Right lung (tissue), 5 donors: ENCODE results near the gene IMPDH1. TPM values are rescaled to one million over a fixed set of nuclear protein-coding genes. Genes with fewer than 3 reads are reported as not detected.

Experiments
- DNase-seq, 2 donors: peaks; one replicate each; pipeline ENCODE4 v3.0.0-alpha.2; 2013
- polyA plus RNA-seq, 5 donors: library from polyadenylated mRNA; unstranded; fragments of 120-200 nt; gene quantifications; one replicate each; pipeline versions ENCODE4 v1.2.1 to v1.2.3, GENCODE V29; 2013; ENCODE audit warnings: inconsistent platforms in 1 of 5, low replicate concordance in 1 of 5; ENCODE audit not compliant: insufficient read length in 5 of 5, insufficient read depth in 1 of 5

IMPDH1 gene
- polyA plus RNA-seq, 5 donors = 32.9 to 48.1 (median 37.4) TPM

GRCh38 chr7:128437426-128438332 is 27.9 kb upstream of the IMPDH1 start:
- no peak for DNase-seq

- DNase-seq = no peak
Measured at GRCh38 chr7:128435327-128435686, 25.5 kb upstream of the IMPDH1 start.

- no peak for DNase-seq
Measured at GRCh38 chr7:128434413-128435326, 24.9 kb upstream of the IMPDH1 start.

GRCh38 chr7:128431754-128432153 is 22.0 kb upstream of the IMPDH1 start:
- no peak for DNase-seq

GRCh38 chr7:128431221-128431620 is 21.4 kb upstream of the IMPDH1 start:
- no peak for DNase-seq

GRCh38 chr7:128430207-128430606 is 20.4 kb upstream of the IMPDH1 start:
- DNase-seq = no peak

- peak in 1 of 2 donors; percentile 70 for DNase-seq
Measured at GRCh38 chr7:128427289-128427891, 17.6 kb upstream of the IMPDH1 start.

- no peak for DNase-seq
Measured at GRCh38 chr7:128425850-128426249, 16.1 kb upstream of the IMPDH1 start.

- no peak for DNase-seq
Measured at GRCh38 chr7:128424686-128425275, 15.0 kb upstream of the IMPDH1 start.

GRCh38 chr7:128422842-128423241 is 13.1 kb upstream of the IMPDH1 start:
- DNase-seq = no peak

GRCh38 chr7:128422037-128422436 is 12.3 kb upstream of the IMPDH1 start:
- no peak for DNase-seq

GRCh38 chr7:128421384-128421783 is 11.6 kb upstream of the IMPDH1 start:
- DNase-seq = no peak

- no peak for DNase-seq
Measured at GRCh38 chr7:128420773-128421172, 11.0 kb upstream of the IMPDH1 start.

GRCh38 chr7:128419257-128419656 is 9.5 kb upstream of the IMPDH1 start:
- DNase-seq = no peak

- no peak for DNase-seq
Measured at GRCh38 chr7:128417071-128417470, 7.3 kb upstream of the IMPDH1 start.

GRCh38 chr7:128415217-128415785 is 5.5 kb upstream of the IMPDH1 start:
- DNase-seq = no peak

- DNase-seq = no peak
Measured at GRCh38 chr7:128410451-128410753, 620 bp upstream of the IMPDH1 start.

- DNase-seq = no peak
Measured at GRCh38 chr7:128408709-128409595, 830 bp downstream of the IMPDH1 start.

- DNase-seq = no peak
Measured at GRCh38 chr7:128407751-128408708, 1.8 kb downstream of the IMPDH1 start.

GRCh38 chr7:128407233-128407589 is 2.6 kb downstream of the IMPDH1 start:
- no peak for DNase-seq
